K562 (cell line): Measurements from ENCODE around the gene ELMO1. TPM values are rescaled to one million over a fixed set of nuclear protein-coding genes. Genes with fewer than 3 reads are reported as not detected.

ENCODE experiments used
- ATAC-seq: fragments of 200-7000 bp; cut with Tn5 transposase; 3 replicates; pipeline ENCODE4 v1.9.1; 2020; ENCODE audit warnings: moderate library complexity
- BruUV-seq: library from RNA; stranded (reverse); fragments of 400-500 nt; replicated peaks from 2 replicates; lab custom pipeline; 2021; lab: Mats Ljungman, UMichigan
- CTCF ChIA-PET: fragments of 300-600 bp; formaldehyde crosslinking; extraction: SDS; loops from one replicate; lab custom pipeline; 2021; ENCODE audit warnings: low intra/inter-chr PET ratio; lab: Yijun Ruan, JAX
- POLR2A ChIA-PET: fragments of 300-600, 350-650 bp; sonication (Branson Sonifier 250); formaldehyde crosslinking; extraction: SDS; loops from one replicate; lab custom pipeline; 2021; ENCODE audit warnings: antibody characterized with exemption, inconsistent platforms; lab: Yijun Ruan, JAX
- DNase-seq, 4 experiments: peaks; one replicate each; pipeline versions ENCODE4 v3.0.0 to v3.0.0-alpha.2; 2011 to 2018; ENCODE audit warnings: low spot score in 3 of 4, mixed read lengths in 3 of 4; ENCODE audit errors: extremely low read depth in 1 of 4
- FAIRE-seq: peaks from 2 replicates; lab custom pipeline; 2011; peaks lifted over from hg19 to GRCh38; lab: Jason Lieb, UNC
- H2AFZ ChIP-seq: 2 replicates; pipeline ENCODE4 v1.6.0; 2011; ENCODE audit warnings: low read depth, low read length, control low read depth, inconsistent platforms
- H3K27ac ChIP-seq: fragments of 200-600 bp; 3 replicates; pipeline ENCODE4 v1.8.0; 2011; ENCODE audit warnings: low read depth, mild to moderate bottlenecking, control low read depth, inconsistent platforms, low read length, moderate library complexity, mixed read lengths; ENCODE audit errors: extremely low read depth
- H3K27me3 ChIP-seq, 2 experiments: fragments of 300-600 bp in 1 of 2; 2 replicates in 1 of 2; 3 replicates in 1 of 2; pipeline versions ENCODE4 v1.6.0 to v1.8.0; 2011; ENCODE audit warnings: inconsistent platforms in 2 of 2, low read length in 2 of 2, mild to moderate bottlenecking in 1 of 2, mixed read lengths in 1 of 2, moderate library complexity in 1 of 2; ENCODE audit not compliant: control insufficient read depth in 2 of 2, insufficient read depth in 2 of 2
- H3K36me3 ChIP-seq: fragments of 300-600 bp; 3 replicates; pipeline ENCODE4 v1.8.0; 2011; ENCODE audit warnings: mild to moderate bottlenecking, low read length, inconsistent platforms; ENCODE audit not compliant: control insufficient read depth, insufficient read depth
- H3K4me1 ChIP-seq, 2 experiments: fragments of 200-600 bp in 1 of 2; replicated peaks in 1 of 2; 2 replicates in 1 of 2; 3 replicates in 1 of 2; pipeline versions ENCODE4 v1.5.1 to v1.8.0; 2011; ENCODE audit warnings: inconsistent platforms in 2 of 2, low read length in 2 of 2, mild to moderate bottlenecking in 1 of 2, mixed read lengths in 1 of 2, moderate library complexity in 1 of 2; ENCODE audit not compliant: control insufficient read depth in 2 of 2, insufficient read depth in 2 of 2
- H3K4me2 ChIP-seq: 2 replicates; pipeline ENCODE4 v1.6.1; 2011; ENCODE audit warnings: low read length, control low read depth, inconsistent platforms, mixed read lengths; ENCODE audit not compliant: insufficient read depth
- H3K4me3 ChIP-seq: fragments of 200-600 bp; sonication (generic), shearing (Covaris generic); 2 replicates; pipeline ENCODE4 v1.5.1; 2016; ENCODE audit warnings: control low read depth, inconsistent platforms
- H3K79me2 ChIP-seq: fragments of 200-600 bp; 3 replicates; pipeline ENCODE4 v1.8.0; 2011; ENCODE audit warnings: low read length, inconsistent platforms; ENCODE audit not compliant: control insufficient read depth, insufficient read depth
- H3K9ac ChIP-seq, 2 experiments: 2 replicates each; pipeline versions ENCODE4 v1.6.0 to v1.6.1; 2011; ENCODE audit warnings: low read depth in 2 of 2, low read length in 2 of 2, control low read depth in 1 of 2, inconsistent platforms in 1 of 2, mild to moderate bottlenecking in 1 of 2, mixed read lengths in 1 of 2; ENCODE audit not compliant: insufficient read depth in 1 of 2
- H3K9me1 ChIP-seq: one replicate; pipeline ENCODE4 v1.6.0; 2011; ENCODE audit warnings: inconsistent platforms, mild to moderate bottlenecking, low read length, moderate library complexity; ENCODE audit not compliant: control insufficient read depth, insufficient read depth
- H3K9me3 ChIP-seq: replicated peaks from 2 replicates; pipeline ENCODE4 v1.5.1; 2011; ENCODE audit warnings: low read depth, low read length, inconsistent platforms; ENCODE audit not compliant: control insufficient read depth, insufficient read depth
- H4K20me1 ChIP-seq: replicated peaks from 2 replicates; pipeline ENCODE4 v1.6.1; 2011; ENCODE audit warnings: low read length, inconsistent platforms, mixed read lengths; ENCODE audit not compliant: control insufficient read depth, insufficient read depth
- ARNT ChIP-seq, 2 experiments: fragments of 450-650 bp; IDR thresholded peaks; 2 replicates each; pipeline ENCODE4 v1.6.1; 2016; ENCODE audit warnings: mild to moderate bottlenecking in 1 of 2
- CREB1 ChIP-seq, 2 experiments: sonication (generic) in 1 of 2; formaldehyde crosslinking in 1 of 2; IDR thresholded peaks; 2 replicates each; pipeline versions ENCODE4 v1.6.1 to v1.8.0; 2012 to 2022; ENCODE audit warnings: inconsistent platforms in 1 of 2, mild to moderate bottlenecking in 1 of 2, missing genetic modification reagents in 1 of 2, moderate library complexity in 1 of 2
- ETV5 ChIP-seq: sonication (generic); formaldehyde crosslinking; IDR thresholded peaks from 2 replicates; pipeline ENCODE4 v1.4.0; 2020; ENCODE audit warnings: low read depth, mild to moderate bottlenecking, missing genetic modification reagents
- MECOM ChIP-seq: fragments of 250-450 bp; sonication (Bioruptor Pico); IDR thresholded peaks from 2 replicates; pipeline ENCODE4 v1.8.0; 2022; ENCODE audit warnings: inconsistent platforms
- MTA3 ChIP-seq: fragments of 450-650 bp; formaldehyde crosslinking; IDR thresholded peaks from 2 replicates; pipeline ENCODE4 v1.6.1; 2017; ENCODE audit warnings: mild to moderate bottlenecking, borderline replicate concordance
- MXI1 ChIP-seq: IDR thresholded peaks from 2 replicates; pipeline ENCODE4 v1.6.1; 2011; ENCODE audit warnings: low read depth, mild to moderate bottlenecking, improper control_type of control experiment, low read length
- MYC ChIP-seq, 2 experiments: fragments of 250-450 bp in 1 of 2; sonication (Bioruptor Pico) in 1 of 2; IDR thresholded peaks; 2 replicates each; pipeline versions ENCODE4 v1.5.1 to v1.6.1; 2012 to 2021; ENCODE audit warnings: low read depth in 2 of 2, borderline replicate concordance in 1 of 2, improper control_type of control experiment in 1 of 2, low read length in 1 of 2, mild to moderate bottlenecking in 1 of 2, moderate library complexity in 1 of 2
- PHF8 ChIP-seq: fragments of 200-600 bp; sonication (generic); IDR thresholded peaks from 2 replicates; pipeline ENCODE4 v1.6.1; 2012; ENCODE audit warnings: mixed run types, mild to moderate bottlenecking, inconsistent platforms, low read length, moderate library complexity, borderline replicate concordance
- TEAD2 ChIP-seq: fragments of 450-650 bp; IDR thresholded peaks from 2 replicates; pipeline ENCODE4 v1.6.1; 2016; ENCODE audit warnings: missing genetic modification characterization, control low read depth, missing compliant biosample characterization
- TSC22D4 ChIP-seq: fragments of 450-650 bp; IDR thresholded peaks from 2 replicates; pipeline ENCODE4 v1.6.1; 2016; ENCODE audit warnings: missing genetic modification characterization, missing biosample characterization, control low read depth
- ZKSCAN8 ChIP-seq: fragments of 200-800 bp; sonication (Bioruptor generic); IDR thresholded peaks from 2 replicates; pipeline ENCODE4 v1.6.1; 2016; ENCODE audit warnings: missing genetic modification characterization, missing compliant biosample characterization
- WGBS: fragments of 100-300 bp; shearing (Covaris generic); methylation state at CpG from one replicate; pipeline ENCODE4 v1.1.6; 2016; ENCODE audit warnings: low coverage, mixed read lengths; ENCODE audit not compliant: insufficient coverage; ENCODE audit errors: missing lambda C conversion rate; 5-methylcytosine and 5-hydroxymethylcytosine counted together
- in situ Hi-C: fragments of 300-500 bp; cut with MboI; formaldehyde crosslinking; loops from 4 replicates; pipeline ENCODE4 v1.15.0; 2018; ENCODE audit warnings: inconsistent platforms, mixed read lengths
- intact Hi-C: fragments of 100-400 bp; cut with micrococcal nuclease; formaldehyde crosslinking; loops from 2 replicates; pipeline ENCODE4 v1.14.2; 2022
- polyA plus RNA-seq, 8 experiments: library from polyadenylated mRNA; depleted of rRNA in 4 of 8; stranded (reverse) in 5 of 8; unstranded in 3 of 8; fragments of >200 nt; fragmentation: Nextera tagmentation in 2 of 8; fragmentation: Illumina TruSeq in 1 of 8; extraction: Ambion mirVana in 2 of 8; extraction: Trizol in 1 of 8; gene quantifications; 2 replicates each; pipeline versions ENCODE4 v1.2.1 to v1.2.3, GENCODE V29; 2011 to 2014; ENCODE audit warnings: inconsistent platforms in 1 of 8, missing spikeins in 1 of 8
- total RNA-seq, 7 experiments: library from RNA; depleted of rRNA in 6 of 7; stranded (reverse); fragments of >200 nt in 6 of 7; fragmentation: Illumina TruSeq in 2 of 7; extraction: Trizol in 2 of 7; gene quantifications; 2 replicates each; pipeline versions ENCODE4 v1.2.1 to v1.2.3, GENCODE V29; 2011 to 2021; ENCODE audit warnings: low replicate concordance in 1 of 7

ELMO1 gene
- total and polyA plus RNA-seq, 9 of the 15 experiments (the other 6 are each of a cell fraction or from before 2014, with no cell fraction given), result 0.36 to 7.2 (median 3.6) TPM

DNA sequence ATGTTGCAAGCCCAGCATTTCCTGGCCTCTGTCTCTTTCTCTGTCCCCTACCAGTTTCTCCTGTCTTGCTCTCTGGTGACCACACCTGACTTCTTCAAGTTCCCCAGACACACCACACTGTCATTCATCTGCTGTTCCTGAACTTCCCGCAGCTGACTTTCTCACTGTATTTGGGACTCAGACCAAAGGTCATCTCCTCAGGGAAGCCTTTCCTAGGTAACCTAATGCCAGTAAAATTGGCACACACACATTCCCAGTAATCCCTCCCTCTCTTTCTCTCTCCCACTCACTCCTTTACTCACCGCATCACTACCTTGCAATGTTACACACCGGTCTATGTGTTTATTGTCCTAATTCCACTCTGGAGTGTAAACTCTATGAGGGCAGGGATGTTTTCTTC, 81.7 kb downstream of the ELMO1 start:
- Histone ChIP-seq H3K9me3 (no peaks in the 10 kb centered on the region), H3K36me3 (no peaks in the 10 kb centered on the region), H3K9ac (no peak overlapping the region), H3K4me2 (no peak overlapping the region), H3K27ac (no peak overlapping the region), H2AFZ (no peak overlapping the region), H3K9me1 (no peaks in the 10 kb centered on the region), H4K20me1 (no peaks in the 10 kb centered on the region), H3K27me3 (no peaks in the 10 kb centered on the region), H3K4me3 (no peak overlapping the region), H3K4me1 (no peaks in the 10 kb centered on the region), H3K79me2 (no peaks in the 10 kb centered on the region)
- intact Hi-C loops (no loop called here), in situ Hi-C loops (no loop called here)
- no peak for FAIRE-seq
- ATAC-seq, result no peak
- 15% methylated on average over 3 of the region's 3 CpGs for WGBS
- DNase-seq, result no peak
- ChIA-PET POLR2A (interaction anchor here (0.7 kb wide), 1 partner anchor 13 kb away, joined by 3 read pairs; no protein-coding TSS in a partner anchor), CTCF (no interaction called here)
- TF ChIP-seq TSC22D4 (tag), result no peak
- TF ChIP-seq MXI1, result no peak
- no peak for TF ChIP-seq ARNT (IDR thresholded peaks at IDR 0.05)
- no peak for TF ChIP-seq ETV5
- TF ChIP-seq ZKSCAN8, result no peak
- no peak for TF ChIP-seq MECOM (CRISPR knock-in tag)
- TF ChIP-seq CREB1 (IDR thresholded peaks at IDR 0.05), result no peak
- no peak for TF ChIP-seq CREB1 (CRISPR knock-in tag; IDR thresholded peaks at IDR 0.05)
- no peak for TF ChIP-seq MYC (IDR thresholded peaks at IDR 0.05; ENCODE audit: low read depth, low read length)
- TF ChIP-seq MYC (CRISPR knock-in tag; IDR thresholded peaks at IDR 0.05; ENCODE audit: borderline replicate concordance, low read depth), result no peak
- TF ChIP-seq TEAD2, result no peak
- TF ChIP-seq PHF8, result no peak
- TF ChIP-seq MTA3, result no peak
- no TSS peak for BruUV-seq
